C4-2B (cell line): ENCODE data around the gene KPNB1.

ENCODE experiments used
- CTCF ChIP-seq: fragments of 450-650 bp; conservative IDR thresholded peaks from 2 replicates; pipeline ENCODE4 v1.5.1; 2017; ENCODE audit warnings: mild to moderate bottlenecking
- ZFX ChIP-seq: fragments of 450-650 bp; IDR thresholded peaks from 2 replicates; pipeline ENCODE4 v1.6.1; 2017

DNA sequence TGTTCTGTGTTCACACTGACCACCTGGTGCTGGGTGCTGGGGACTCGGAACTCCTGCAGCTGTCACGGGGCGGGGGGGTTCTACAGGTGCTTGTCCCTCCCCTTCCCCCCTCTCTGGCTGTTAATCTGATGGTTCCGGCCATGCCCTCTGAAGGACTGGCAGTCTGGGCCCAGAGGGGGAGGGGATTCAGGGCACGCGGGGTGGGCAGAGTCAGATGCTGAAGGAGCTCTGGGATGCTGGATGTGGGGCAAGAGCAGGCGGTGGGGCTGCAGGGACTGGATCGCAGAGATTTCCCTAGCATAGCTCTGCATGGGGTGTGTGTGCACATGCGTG lies 78.0 kb downstream of the KPNB1 start:
- TF ChIP-seq CTCF (no peak), ZFX (no peak)
